Measurements from ENCODE around the gene KDF1. TPM values are rescaled to one million over a fixed set of nuclear protein-coding genes. Genes with fewer than 3 reads are reported as not detected.

KDF1 gene
- total and polyA plus RNA-seq, 2 donors (not counting 3 experiments of a cell fraction or from before 2014, with no cell fraction given): not detected

DNA sequence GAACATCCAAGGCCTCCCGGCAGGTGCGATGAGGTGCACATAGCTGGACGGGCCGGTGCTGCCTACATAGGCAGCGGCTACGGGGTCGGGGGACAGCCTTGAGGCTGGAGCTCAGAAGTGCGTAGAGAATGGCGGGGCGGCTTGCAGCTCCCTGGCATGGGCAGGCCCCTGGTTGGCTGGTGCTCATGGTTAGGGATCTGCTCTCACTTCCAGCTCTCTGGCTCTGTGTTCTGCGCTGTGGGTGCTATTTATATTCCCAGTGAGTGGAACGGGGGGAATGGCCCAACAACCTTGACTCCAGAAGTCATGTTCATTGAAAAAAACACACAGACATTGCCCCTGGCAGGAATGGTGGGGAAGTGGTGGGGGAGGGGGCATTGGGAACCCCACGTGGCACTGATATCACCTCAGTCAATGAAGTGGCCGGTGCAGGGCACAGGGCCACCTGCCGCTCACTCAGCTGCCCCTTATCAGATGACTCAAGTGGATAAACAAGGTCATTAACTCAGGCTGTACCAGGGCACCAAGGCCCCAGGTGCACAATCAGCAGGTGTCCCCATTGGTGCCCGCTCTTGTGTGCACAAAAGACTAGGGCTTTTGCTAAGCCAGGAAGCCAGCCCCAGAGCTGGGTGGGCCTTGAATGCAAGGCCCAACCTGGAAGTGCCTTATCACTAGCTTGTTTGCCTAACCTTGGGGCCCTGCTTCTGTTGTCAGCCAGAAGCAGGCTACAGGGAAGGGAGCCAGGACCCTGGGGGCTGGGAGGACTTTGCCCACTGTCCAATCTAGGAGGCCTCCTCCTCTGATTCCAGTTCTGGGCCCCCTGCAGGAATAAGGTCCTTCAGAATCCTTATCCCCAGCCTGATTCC is 46.3 kb downstream of the KDF1 start, which contains the start of gene NR0B2:
Gene NR0B2, minus strand, starts transcription at position 222 of the 866 bp plus-strand sequence. Its CDS starts 35 bp downstream, at position 187.
- no peak within 1 kb of the TSS for H3K4me3 ChIP-seq (replicated peaks in 1 of 3; ENCODE audit: insufficient read depth in 1 of 3, low read depth in 1 of 3, low read length in 3 of 3)
- no peak within 1 kb of the TSS for H3K27ac ChIP-seq (ENCODE audit: insufficient read depth, low read depth, low read length)
- H4K20me1 ChIP-seq (replicated peaks; ENCODE audit: control insufficient read depth, extremely low read depth, insufficient read depth, low read length): no peaks in the 10 kb centered on the region
- intact Hi-C loops (cut with micrococcal nuclease): no loop called here
- no peaks in the 10 kb centered on the region for H3K9me3 ChIP-seq (replicated peaks; ENCODE audit: control insufficient read depth, insufficient read depth, low read length)
- no TSS peak for BruUV-seq (replicated peaks)
- H3K79me2 ChIP-seq (ENCODE audit: control insufficient read depth, insufficient read depth, low read length): no peaks in the 10 kb centered on the region
- dilution Hi-C loops (cut with MboI; ENCODE audit: extremely low pct_ligation_motif_present, low sequenced_read_pairs): no loop called here
- TF ChIP-seq POLR2A (IDR thresholded peaks at IDR 0.05; ENCODE audit: low read depth, low read length) (no peak), MYC (IDR thresholded peaks at IDR 0.05; ENCODE audit: low read depth, low read length) (no peak), GATA2 (IDR thresholded peaks at IDR 0.05; ENCODE audit: insufficient read depth, insufficient read length, low read depth, low read length) (no peak), EZH2 (IDR thresholded peaks at IDR 0.05; ENCODE audit: borderline replicate concordance, low read depth, low read length, severe bottlenecking) (no peak)
- H3K9me1 ChIP-seq (replicated peaks; ENCODE audit: control insufficient read depth, extremely low read depth, insufficient read depth, low read length): no peaks in the 10 kb centered on the region
- no peaks in the 10 kb centered on the region for H3K4me1 ChIP-seq (ENCODE audit: control insufficient read depth, extremely low read depth, insufficient read depth, low read length)
- no peaks in the 10 kb centered on the region for H3K36me3 ChIP-seq (ENCODE audit: control insufficient read depth in 2 of 2, extremely low read depth in 1 of 2, insufficient read depth in 2 of 2, low read length in 2 of 2)
- H2AFZ ChIP-seq (ENCODE audit: low read depth, low read length): no peak within 1 kb of the TSS
- ChIA-PET CTCF (interaction anchor here (1.1 kb wide), 1 partner anchor 26 kb away, joined by 3 read pairs; no protein-coding TSS in a partner anchor), POLR2A (no interaction called here)
- H3K4me2 ChIP-seq (ENCODE audit: insufficient read depth, low read length): no peak within 1 kb of the TSS
- FAIRE-seq: no peak
- DNase-seq (ENCODE audit: low read depth, low spot score): peak; percentile 12
- H3K9ac ChIP-seq (replicated peaks; ENCODE audit: extremely low read depth, insufficient read depth, low read length): no peak within 1 kb of the TSS
- peaks cover 0 to 1% of the 10 kb centered on the region in 2 experiments for H3K27me3 ChIP-seq (ENCODE audit: control insufficient read depth in 2 of 2, insufficient read depth in 2 of 2, low read length in 2 of 2)

DNA sequence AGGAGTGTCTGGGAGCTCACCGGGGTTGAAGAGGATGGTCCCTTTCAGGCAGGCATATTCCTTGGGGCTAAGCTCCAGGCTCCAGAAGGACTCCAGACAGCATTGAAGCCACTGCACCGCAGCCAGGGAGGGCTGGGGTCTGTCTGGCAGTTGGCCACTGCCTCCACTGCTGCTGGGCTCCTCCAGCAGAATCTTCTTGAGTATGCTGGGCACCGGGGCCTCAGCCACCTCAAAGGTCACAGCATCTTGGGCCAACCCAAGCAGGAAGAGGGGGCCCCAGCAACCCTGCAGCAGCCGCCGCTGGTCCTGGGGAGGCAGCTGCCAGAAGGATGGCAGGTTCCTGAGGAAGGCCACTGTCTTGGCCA is 46.9 kb downstream of the KDF1 start:
- ChIA-PET POLR2A (no interaction called here), CTCF (interaction anchor here (1.1 kb wide), 1 partner anchor 25 kb away, joined by 3 read pairs; no protein-coding TSS in a partner anchor)
- peaks cover 0 to 1% of the 10 kb centered on the region in 2 experiments for H3K27me3 ChIP-seq (ENCODE audit: control insufficient read depth in 2 of 2, insufficient read depth in 2 of 2, low read length in 2 of 2)
- no peak for FAIRE-seq
- no peak overlapping the region for H3K27ac ChIP-seq (ENCODE audit: insufficient read depth, low read depth, low read length)
- no peaks in the 10 kb centered on the region for H3K9me1 ChIP-seq (replicated peaks; ENCODE audit: control insufficient read depth, extremely low read depth, insufficient read depth, low read length)
- no peak overlapping the region for H3K4me2 ChIP-seq (ENCODE audit: insufficient read depth, low read length)
- BruUV-seq (replicated peaks): no TSS peak
- no peak overlapping the region for H2AFZ ChIP-seq (ENCODE audit: low read depth, low read length)
- dilution Hi-C loops (cut with MboI; ENCODE audit: extremely low pct_ligation_motif_present, low sequenced_read_pairs) (no loop called here), intact Hi-C loops (cut with micrococcal nuclease) (no loop called here)
- H3K79me2 ChIP-seq (ENCODE audit: control insufficient read depth, insufficient read depth, low read length): no peaks in the 10 kb centered on the region
- H4K20me1 ChIP-seq (replicated peaks; ENCODE audit: control insufficient read depth, extremely low read depth, insufficient read depth, low read length): no peaks in the 10 kb centered on the region
- no peaks in the 10 kb centered on the region for H3K9me3 ChIP-seq (replicated peaks; ENCODE audit: control insufficient read depth, insufficient read depth, low read length)
- H3K4me3 ChIP-seq (replicated peaks in 1 of 3; ENCODE audit: insufficient read depth in 1 of 3, low read depth in 1 of 3, low read length in 3 of 3): no peak overlapping the region
- TF ChIP-seq, protein P1, sequence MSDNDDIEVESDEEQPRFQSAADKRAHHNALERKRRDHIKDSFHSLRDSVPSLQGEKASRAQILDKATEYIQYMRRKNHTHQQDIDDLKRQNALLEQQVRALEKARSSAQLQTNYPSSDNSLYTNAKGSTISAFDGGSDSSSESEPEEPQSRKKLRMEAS (IDR thresholded peaks at IDR 0.05; ENCODE audit: insufficient read depth, insufficient read length): no peak
- TF ChIP-seq FOS (IDR thresholded peaks at IDR 0.05; ENCODE audit: borderline replicate concordance, insufficient read depth, low read length): no peak
- no peak for TF ChIP-seq MYC (IDR thresholded peaks at IDR 0.05; ENCODE audit: low read depth, low read length)
- TF ChIP-seq, protein P2, sequence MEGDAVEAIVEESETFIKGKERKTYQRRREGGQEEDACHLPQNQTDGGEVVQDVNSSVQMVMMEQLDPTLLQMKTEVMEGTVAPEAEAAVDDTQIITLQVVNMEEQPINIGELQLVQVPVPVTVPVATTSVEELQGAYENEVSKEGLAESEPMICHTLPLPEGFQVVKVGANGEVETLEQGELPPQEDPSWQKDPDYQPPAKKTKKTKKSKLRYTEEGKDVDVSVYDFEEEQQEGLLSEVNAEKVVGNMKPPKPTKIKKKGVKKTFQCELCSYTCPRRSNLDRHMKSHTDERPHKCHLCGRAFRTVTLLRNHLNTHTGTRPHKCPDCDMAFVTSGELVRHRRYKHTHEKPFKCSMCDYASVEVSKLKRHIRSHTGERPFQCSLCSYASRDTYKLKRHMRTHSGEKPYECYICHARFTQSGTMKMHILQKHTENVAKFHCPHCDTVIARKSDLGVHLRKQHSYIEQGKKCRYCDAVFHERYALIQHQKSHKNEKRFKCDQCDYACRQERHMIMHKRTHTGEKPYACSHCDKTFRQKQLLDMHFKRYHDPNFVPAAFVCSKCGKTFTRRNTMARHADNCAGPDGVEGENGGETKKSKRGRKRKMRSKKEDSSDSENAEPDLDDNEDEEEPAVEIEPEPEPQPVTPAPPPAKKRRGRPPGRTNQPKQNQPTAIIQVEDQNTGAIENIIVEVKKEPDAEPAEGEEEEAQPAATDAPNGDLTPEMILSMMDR (IDR thresholded peaks at IDR 0.05; ENCODE audit: extremely low read depth in 1 of 2, insufficient read depth in 1 of 2, low read depth in 1 of 2, low read length in 2 of 2): no peak
- TF ChIP-seq EZH2 (IDR thresholded peaks at IDR 0.05; ENCODE audit: borderline replicate concordance, low read depth, low read length, severe bottlenecking): no peak
- no peak for TF ChIP-seq POLR2A (IDR thresholded peaks at IDR 0.05; ENCODE audit: low read depth, low read length)
- no peak for TF ChIP-seq POLR2AphosphoS5 (IDR thresholded peaks at IDR 0.05; ENCODE audit: insufficient read depth, low read depth, low read length)
- no peak for TF ChIP-seq GATA2 (IDR thresholded peaks at IDR 0.05; ENCODE audit: insufficient read depth, insufficient read length, low read depth, low read length)
- no peak for TF ChIP-seq JUN (IDR thresholded peaks at IDR 0.05; ENCODE audit: borderline replicate concordance, insufficient read depth, insufficient read length, low read depth)
- H3K9ac ChIP-seq (replicated peaks; ENCODE audit: extremely low read depth, insufficient read depth, low read length): no peak overlapping the region
- H3K4me1 ChIP-seq (ENCODE audit: control insufficient read depth, extremely low read depth, insufficient read depth, low read length): no peaks in the 10 kb centered on the region
- no peaks in the 10 kb centered on the region for H3K36me3 ChIP-seq (ENCODE audit: control insufficient read depth in 2 of 2, extremely low read depth in 1 of 2, insufficient read depth in 2 of 2, low read length in 2 of 2)
- no peak for DNase-seq (ENCODE audit: low read depth, low spot score)

Data from endothelial cell of umbilical vein (primary cell).